HuH-7 (cell line): ENCODE data around the gene GIMAP2.
"Not testable (repeated sequence)": the region's sequence is repeated elsewhere in the genome, so short reads cannot be mapped to it uniquely, and the experiment has no call there.

Experiments used
- DNase-seq: peaks from one replicate; pipeline ENCODE4 v3.0.0; 2011; ENCODE audit warnings: low spot score

Gene GIMAP2

DNA sequence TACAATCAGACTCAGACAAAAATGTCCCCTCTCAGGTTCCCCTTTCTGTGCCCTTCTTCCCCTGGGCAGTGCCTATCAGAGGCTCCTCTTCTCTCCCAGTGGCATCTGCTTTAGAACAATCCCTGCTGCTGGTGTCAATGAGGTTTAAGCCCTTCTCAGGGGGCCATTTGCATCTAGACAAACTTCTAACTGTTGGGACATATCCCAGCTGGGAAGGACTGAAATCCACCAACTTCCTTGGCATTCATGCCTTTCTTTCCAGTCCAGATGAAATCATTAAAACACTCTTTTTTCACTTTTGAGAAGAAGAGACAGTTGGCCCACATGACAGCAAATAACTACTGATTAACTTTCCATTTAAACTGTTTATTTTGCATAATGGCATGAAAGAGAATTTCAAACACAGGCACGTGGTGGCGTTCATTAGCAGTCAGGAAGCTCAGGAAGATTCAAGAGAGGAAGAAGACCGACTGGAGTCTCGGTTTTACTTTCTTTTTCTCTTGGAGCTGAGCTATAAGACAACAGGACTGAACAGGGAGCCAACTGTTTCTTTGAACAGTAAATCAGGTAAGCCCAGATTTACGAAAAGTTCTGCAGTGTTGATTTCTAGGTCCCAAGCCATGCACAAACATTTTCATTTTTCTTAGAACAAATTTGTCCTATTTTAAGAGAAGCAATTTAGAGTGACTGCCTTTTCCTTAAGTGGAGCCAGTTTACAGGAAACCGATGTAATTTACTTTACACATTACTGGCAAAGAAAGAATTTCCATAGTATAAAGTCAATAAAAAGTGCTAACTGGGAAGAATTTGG is at the start of gene GIMAP2:
TSS of gene GIMAP2 (plus strand) at position 488 of the 811 bp plus-strand sequence. CDS start 1,354 bp downstream, outside the sequence.
- DNase-seq, result no peak

DNA sequence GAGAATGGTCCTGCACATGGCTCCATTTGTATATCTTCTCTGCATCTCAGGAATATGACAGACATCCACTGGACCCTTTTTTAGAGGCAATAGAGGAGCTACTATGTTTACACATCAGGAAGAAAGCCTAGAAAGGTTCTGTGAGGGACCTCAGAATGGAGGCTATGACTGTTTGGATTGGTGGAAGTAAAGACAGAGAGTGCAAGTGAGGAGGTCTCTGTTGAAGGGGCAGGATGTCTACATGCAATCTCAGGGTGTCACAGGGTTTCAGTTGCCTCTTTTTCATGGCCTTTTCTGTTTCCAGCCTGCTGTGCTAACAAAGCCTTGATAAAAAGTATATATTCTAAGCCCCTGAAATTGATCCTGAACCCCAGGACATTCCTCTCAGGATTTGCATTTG is 43.7 kb upstream of the GIMAP2 start:
- DNase-seq, result no peak

DNA sequence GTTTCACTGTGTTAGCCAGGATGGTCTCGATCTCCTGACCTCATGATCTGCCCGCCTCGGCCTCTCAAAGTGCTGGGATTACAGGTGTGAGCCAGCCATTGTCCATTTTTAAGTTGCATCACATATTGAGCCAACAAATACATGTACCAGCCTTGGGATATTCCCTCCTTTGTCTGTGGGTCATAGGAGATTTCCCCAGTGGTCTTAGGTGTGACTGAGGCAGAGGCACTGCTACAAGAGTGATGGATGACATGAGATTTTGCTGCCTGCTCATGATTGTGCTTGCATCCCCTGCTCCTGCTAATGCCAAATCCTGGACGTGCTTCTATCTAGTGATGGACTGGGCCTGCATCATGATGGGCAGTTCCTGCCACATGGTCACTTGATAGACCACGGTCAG is 42.6 kb upstream of the GIMAP2 start:
- no peak for DNase-seq

DNA sequence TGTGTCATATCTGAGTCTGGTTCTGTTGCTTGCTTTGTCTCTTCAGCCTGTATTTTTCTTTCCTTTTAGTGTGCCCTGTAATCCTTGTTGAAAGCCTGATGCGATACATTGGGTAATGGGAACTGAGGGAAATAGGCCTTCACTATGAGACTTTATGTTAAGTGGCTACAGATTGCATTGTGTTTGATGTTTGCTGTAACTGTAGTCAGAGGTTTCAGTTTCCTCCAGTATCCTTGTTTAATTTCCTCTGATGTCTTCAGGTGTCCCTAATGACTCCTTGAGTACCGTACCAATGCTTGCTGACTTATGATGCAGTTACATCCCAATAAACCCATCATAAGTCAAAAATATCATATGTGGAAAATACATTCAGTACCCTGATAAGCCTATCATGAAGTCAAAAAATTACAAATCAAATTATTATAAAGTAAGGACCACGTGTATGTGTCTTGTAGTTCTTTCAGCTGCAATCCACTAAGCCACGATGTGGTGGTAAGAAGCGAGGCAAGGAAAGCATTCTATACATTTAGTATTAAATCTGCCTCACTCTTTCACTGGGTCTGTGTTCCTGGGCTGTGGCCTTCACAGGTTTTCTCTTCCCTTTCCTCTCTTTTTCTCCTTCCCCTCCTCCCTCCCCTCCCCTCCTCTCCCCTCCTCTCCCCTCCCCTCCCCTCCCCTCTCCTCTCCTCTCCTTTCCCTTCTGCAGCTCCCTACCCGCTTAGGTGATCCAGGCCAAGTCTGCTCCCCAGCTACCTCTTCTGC is 40.1 kb upstream of the GIMAP2 start:
- no peak for DNase-seq

DNA sequence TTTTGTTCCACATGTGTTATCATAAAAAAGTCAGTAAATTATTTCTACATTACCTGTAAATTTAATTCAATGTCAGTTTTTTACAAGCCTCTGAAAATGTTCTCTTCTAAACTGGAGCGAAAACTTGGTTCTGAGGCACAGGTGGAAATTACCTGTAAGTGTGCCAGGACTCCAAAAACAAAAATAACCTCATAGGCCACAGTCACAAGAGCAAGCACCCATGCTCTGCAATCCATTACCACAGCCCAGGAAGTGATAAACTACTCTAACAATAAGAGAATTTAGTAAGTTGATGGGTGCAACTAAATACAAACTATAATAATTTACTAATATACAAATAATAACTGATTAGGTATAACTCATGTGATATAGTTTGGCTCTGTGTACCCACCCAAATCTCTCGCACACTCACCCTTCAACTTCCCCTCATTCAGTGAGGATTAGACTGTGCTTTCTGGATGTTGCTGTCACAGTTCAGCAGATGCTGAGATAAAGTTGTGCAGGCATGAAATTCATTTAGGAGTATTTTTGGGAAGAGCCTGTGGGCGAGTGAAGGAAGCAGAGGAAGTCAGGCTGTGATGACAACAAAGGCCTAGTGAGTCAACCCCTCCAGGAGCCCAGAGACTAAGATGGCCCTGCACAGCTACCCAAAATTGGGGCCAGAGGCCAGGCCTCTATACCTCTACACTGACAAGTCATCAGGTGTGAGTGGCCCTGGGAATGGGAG is 37.0 kb upstream of the GIMAP2 start:
- no peak for DNase-seq

DNA sequence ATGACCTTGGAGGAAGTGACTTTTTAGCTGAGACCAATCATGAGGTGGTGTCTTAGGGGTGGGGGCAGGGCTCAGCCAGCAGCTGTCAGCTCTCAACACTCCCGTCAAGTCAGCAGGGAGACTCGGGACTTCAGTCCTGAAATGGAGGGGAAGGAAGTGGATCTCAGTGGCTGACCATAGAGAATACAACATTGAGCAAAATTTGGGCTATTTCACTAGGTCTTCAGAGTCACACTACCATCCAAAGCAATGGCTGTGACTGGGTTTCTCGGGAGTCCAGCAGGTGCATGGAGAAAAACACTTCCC is 36.5 kb upstream of the GIMAP2 start:
- no peak for DNase-seq

DNA sequence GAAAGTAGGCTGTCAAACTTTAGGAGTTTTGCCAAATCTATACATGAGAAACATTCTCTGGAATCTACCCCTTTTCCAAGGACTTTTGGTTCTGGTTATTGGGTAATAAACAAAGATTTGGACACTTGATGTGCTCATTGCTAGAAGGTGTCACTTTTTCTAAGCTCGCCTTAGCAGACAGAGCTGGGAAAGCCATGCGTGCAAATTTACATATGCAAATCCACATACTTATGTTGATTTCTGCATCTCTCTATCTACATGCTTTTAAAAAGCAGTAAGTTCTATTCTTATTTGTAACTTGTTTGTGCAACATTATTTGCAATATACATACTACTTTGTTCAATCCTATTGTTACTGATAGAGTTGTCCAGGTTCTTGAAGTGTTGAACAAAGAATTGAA is 30.8 kb upstream of the GIMAP2 start:
- DNase-seq, result no peak

DNA sequence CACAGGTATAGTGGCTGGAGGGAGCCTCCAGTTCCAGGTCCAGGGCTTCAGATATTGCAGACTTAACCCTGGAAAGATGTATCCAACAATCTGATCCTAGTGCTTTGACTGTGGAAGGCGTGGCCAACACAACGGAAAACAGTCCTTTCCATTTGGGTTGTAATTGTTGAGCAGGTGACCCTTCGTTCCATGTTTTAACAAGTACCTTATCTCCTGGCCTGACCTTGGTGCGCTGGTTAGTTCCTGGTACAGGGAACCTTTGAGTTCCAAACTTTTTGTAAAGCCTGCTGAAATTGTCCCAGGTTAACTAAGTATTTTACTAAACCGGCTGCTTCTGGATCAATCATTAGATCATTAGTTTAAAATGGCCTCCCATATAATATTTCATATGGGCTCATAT is 29.5 kb upstream of the GIMAP2 start:
- no peak for DNase-seq

DNA sequence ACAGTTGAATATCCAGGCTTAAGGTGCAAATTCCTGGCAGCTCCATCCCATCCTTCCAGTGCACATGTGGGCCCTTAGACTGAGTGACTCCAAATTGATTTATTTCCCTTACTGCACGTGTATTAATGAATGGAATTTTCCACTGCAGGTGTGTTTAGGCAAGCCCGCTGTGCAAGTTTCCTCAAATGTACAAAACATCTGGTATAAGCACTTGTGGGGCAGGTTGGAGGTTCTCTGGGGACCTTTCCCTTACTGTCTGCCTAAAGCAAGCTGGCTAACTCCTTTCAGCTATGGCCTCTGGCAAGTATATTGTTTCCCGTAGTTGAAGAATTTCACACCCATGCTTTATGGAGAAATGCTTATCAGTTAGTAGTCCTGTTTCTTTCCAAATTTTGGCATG is 28.0 kb upstream of the GIMAP2 start:
- DNase-seq, result no peak

DNA sequence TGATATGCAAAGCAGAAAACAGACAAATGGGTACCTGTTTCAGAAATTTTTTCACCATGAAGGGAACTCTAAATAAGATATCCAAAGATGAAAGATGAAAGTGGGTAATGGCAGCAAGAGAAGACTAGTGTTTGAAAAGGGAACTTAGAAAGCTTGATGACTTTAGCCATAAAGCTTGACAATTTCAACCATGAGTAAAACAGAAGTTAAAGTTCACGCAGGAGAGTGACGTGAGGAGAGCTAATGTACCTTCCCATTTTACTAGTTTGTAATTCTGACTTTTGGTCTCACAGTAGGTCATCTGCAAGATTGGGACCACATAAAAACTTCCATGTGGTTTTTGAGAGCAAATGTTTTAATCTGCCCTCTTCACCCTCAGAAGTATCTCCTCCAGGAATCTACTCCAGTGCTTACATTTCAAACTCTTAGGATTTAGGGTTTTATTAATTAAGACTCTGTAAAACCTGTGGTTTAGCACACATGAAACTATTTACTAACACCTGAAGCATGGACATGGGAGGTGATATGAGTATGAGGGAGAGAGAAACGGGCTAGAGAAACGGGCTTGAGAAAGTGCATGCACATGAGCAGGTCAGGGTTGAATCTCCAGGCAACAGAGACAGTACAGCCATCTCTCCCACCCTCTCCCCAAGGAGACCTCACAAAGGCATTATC is 24.4 kb upstream of the GIMAP2 start:
- no peak for DNase-seq

DNA sequence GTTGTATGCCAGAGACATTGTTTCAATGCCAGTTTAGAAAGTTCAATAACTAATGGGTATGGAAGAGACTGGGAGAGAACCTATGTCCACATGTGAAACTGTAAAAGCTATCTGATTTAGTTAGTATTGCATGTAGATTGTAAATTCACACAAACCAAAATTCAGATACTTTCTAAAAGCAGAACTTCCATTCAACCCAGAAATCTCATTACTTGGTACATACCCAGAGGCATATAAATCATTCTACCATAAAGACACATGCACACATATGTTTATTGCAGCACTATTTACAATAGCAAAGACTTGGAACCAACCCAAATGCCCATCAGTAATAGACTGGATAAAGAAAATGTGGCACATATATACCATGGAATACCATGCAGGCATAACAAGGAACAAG is 22.7 kb upstream of the GIMAP2 start:
- DNase-seq, result not testable (repeated sequence)

DNA sequence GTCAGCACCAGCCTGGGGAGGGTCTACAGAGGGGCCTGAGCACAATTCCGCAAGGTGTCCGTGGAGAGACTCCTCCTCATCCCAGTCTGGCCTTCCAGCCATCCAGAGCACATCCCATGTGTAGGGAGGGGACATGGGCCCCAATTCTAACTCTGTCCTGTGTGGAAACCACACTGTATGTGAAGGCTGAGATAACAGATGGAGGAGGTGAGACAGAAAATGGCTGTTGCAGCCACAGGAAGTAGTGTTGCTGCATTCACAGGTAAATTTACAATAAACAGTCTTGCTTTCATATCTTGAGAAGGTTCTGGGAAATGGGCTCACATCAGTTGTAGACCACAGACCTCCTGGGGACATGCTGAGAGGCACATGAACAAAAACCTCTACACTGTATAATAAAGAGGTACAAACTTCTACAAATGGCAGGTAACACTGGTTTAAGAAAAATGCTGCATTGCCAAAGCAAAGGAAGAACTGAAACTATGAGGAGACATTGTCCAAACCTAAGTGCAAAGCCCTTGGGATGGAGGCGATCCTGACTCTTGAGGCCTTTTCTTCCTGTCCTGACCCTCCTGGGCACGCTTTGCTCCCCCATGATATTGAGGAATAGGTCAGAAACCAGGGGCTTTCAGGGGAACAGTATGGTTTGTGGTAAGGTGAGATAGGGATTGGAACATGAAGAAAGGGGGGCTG is 21.6 kb upstream of the GIMAP2 start:
- no peak for DNase-seq

DNA sequence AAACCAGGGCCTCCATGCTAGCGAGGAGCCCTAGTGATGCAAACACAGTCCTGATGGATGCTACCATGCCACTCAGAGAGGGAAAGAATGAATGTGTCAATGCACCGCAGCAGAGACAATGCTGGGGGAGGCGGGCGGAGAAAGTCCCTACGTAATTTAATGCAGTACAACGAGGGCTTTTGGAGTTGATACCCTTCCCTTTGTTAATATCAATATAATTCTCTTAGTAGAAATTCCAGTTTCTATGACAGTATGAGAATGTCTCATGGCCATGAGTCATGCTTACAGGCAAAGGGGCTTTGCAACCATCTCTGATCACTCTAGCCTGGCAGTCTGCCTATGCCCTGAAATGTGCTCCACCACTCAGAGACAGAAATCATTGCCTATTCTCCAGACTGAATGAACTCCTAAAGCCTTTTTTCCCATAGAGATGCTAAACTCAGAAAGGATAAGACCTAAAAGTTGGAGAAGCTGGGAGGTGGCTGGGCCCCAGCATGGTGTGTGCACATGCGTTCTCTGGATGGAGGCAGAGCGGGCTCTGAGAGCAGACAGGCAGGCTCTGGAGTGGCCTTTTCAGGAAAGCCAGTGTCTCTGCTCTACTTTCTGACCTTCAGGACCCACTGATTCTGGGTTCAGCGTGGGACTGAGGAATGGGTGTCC is 20.3 kb upstream of the GIMAP2 start:
- no peak for DNase-seq

DNA sequence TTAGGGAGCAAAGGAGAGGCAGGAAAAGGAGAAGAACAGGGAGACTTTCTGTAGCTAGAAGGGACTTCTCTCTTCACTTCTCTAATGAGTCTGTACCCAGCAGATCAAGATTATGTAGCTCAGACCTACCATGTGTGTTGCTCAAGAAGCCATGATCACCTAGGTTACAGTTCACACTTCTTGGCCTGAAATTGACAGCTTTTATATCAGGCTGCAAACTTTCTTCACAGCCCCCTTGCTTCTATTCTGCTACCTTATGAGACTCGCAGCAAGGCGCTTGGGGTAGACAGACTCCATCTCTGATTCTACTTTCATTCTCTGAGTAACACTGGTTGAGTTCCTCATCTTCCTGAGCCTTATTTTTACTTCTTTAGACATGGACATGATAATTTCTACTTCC is 19.6 kb upstream of the GIMAP2 start:
- no peak for DNase-seq

DNA sequence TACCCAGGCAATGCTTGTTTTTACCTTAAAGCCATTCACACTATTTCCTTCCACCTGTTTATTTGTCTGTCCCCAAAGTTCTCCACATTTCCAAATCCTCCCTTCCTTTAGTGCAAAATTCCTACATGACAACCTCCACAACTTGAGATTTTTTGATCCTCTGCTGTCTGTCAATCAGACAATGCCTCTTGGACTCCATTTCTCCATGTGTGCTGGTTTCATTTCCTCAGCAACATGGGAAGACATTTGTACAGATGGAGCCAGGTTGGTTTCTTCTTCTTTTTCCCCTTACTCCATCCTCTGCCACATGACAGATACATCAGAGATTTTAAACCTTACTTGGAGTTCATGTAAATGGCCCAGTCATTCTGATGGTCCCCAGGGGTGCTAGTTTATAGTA is 19.1 kb upstream of the GIMAP2 start:
- no peak for DNase-seq

DNA sequence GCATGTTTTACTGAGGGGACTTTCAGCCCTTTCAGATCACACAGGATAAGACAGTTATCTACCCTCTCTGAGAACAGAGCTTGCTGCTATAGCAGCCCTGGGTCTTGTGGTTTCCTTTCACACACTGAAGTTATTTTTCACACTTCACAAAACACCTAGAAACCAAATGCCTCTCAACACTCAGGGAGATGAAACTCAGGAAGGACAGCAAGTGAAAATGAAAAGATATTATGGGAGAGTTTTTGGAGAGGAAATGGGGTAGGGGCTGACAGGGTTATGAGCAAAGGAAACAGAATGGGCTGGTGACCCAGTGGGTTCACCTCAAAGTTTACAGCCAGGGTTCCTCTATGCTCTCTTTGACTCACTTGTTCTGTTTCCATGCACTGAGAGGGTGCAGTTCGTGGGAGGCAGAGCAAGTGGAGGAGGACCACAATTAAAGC is 17.0 kb upstream of the GIMAP2 start:
- DNase-seq, result no peak

DNA sequence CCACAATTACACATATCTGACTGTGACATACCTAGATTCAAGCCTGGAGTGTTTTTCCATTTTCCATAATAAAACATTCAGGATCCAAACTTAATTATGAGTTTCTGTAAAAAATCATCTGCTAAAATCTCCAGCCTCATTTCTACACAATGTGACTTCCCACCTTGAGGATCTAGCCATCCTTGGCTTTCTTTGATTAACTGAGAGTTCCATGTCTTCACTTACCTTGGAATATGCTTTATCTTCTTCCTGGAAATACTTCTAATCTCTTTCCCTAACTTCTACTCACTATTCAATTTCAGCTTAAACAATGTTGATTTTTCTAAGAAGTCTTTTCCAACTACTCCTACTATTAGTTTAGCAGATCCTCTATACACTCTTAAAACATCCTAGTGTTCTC is 16.5 kb upstream of the GIMAP2 start:
- no peak for DNase-seq

DNA sequence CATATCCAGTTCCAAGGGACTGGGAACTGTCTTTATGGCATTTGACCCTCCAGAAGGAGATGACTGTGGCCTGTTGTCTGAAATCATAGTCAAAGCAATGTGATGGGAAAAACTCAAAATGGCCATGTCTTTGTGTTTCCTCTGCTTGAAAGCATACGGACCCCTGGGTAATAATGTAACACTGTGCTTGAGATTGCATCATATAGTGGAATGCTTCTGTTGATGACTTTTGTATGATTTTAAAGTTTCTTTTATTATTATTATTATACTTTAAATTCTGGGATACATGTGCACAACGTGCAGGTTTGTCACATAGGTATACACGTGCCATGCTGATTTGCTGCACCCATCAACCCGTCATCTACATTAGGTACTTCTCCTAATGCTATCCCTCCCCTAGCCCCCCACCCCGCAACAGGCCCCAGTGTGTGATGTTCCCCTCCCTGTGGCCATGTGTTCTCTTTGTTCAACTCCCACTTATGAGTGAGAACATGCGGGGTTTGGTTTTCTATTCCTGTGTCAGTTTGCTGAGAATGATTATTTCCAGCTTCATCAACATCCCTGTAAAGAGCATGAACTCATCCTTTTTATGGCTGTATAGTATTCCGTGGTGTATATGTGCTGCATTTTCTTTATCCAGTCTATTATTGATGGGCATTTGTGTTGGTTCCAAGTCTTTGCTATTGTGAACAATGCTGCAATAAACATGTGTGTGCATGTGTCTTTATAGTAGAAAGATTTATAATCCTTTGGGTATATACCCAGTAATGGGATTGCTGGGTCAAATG is 13.5 kb upstream of the GIMAP2 start:
- not testable (repeated sequence) for DNase-seq

DNA sequence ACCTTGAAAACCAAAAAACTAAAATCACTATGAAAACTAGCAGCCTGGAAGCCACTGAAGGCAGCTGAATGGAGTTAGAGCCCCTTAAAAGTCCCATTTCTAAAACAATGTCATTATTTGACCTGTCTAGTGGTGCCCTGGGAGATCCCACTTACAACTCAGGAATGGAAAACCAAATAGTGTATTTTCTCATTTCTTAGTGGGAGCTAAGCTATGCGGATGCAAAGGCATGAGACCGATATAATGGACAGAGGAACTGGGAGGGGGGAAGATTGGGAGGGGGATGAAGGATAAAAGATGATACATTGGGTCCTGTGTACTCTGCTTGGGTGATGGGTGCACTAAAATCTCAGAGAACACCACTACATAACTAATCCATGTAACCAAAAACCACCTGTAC is 9.8 kb upstream of the GIMAP2 start:
- no peak for DNase-seq

DNA sequence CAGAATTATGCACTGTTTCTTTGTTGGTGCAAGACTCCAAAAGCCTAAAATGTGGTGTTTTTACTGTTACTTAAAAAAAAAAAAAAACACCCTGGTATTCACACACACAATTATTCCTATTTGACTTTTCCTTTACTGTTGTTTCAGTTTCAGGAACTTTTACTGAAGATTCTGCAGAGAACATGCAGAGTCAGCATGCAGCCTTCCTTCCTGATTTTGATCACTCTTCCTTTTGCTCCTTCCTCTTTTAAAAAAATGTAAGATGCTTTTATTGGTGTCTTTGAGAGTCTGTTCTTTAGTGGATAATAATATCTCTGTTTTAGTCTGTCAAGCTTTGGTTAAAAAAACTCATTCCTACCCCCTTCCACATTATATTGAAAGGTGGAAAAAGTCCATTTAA is 9.2 kb upstream of the GIMAP2 start:
- DNase-seq, result not testable (repeated sequence)
